CD4-positive, alpha-beta T cell treated with Interleukin-15 for 1 hour (primary cell): ENCODE data around the gene MYBPC3.
"Not testable (repeated sequence)": the region's sequence is repeated elsewhere in the genome, so short reads cannot be mapped to it uniquely, and the experiment has no call there.

Source experiments
- DNase-seq: peaks from one replicate; pipeline ENCODE4 v3.0.0-alpha.2; 2020

Gene MYBPC3

DNA sequence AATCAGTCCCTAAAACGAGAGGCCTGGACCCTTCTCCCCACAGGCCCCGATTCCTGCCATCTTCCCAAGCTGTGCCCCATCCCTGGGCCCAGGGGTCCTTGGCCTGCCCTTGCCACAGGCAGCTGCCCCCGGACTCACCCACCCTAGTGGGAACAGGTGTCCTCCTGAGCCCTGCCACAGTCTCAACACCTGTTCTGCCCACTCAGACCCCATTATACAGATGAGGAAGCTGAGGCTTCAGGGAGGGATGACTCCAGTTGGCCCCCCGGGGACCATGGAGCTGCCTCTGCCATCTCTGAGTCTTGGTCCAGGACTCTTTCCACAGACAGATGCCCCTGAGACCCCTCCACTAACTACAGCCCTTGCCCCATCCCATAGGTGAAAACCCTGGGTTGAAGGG, 15.9 kb downstream of the MYBPC3 start:
- no peak for DNase-seq

- DNase-seq = no peak
Observed at GRCh38 chr11:47335733-47336132, 16.8 kb downstream of the MYBPC3 start.

- DNase-seq = not testable (repeated sequence)
Observed at GRCh38 chr11:47334699-47335411, 17.6 kb downstream of the MYBPC3 start.

- no peak for DNase-seq
Observed at GRCh38 chr11:47333886-47334443, 18.5 kb downstream of the MYBPC3 start.

DNA sequence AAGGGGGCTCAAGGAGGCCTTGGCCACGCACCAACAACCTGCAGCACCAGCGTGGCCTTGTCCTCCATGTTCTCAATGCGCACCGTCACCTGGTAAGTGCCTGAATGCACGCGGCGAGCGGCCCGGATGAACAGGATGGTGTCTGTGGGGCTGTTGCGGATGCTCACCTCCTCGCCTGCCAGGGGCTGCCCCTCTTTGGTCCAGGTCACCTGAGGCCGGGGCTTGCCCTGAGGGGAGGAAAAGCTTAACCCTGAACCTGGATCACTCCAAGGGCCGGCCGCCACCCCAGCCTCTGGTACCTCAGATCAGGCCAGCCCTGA, 19.0 kb downstream of the MYBPC3 start:
- no peak for DNase-seq

DNA sequence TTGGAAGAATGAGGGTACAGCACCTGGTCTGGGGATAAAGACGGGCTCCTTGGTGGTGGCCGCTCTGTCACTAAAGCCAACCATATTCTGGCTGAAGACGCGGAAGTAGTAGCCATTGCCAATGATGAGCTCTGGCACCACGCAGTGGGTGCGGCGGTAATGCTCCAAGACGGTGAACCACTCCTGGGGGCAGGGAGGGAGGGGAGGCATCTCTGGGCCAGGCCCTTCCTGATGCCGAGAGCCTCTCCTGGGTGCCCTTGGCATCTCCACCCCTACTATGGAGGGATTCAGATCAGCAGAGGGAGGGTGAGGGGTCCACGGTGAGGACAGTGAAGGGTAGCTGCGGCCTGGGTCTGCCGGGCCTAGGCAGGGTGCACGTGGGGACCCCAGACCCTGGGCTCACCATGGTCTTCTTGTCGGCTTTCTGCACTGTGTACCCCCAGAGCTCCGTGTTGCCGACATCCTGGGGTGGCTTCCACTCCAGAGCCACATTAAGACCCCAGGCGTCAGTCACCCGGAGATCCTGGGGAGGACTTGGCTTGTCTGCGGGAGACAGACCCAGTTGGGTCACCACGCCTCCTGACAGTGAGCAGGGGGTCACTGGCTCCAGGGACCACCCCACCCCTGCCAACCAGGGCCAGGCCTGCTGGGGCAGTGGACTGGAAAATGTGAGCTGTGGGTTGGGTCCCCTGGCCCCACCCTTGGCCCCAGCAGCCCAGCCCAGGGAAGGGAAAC, 19.5 kb downstream of the MYBPC3 start:
- DNase-seq = no peak

DNA sequence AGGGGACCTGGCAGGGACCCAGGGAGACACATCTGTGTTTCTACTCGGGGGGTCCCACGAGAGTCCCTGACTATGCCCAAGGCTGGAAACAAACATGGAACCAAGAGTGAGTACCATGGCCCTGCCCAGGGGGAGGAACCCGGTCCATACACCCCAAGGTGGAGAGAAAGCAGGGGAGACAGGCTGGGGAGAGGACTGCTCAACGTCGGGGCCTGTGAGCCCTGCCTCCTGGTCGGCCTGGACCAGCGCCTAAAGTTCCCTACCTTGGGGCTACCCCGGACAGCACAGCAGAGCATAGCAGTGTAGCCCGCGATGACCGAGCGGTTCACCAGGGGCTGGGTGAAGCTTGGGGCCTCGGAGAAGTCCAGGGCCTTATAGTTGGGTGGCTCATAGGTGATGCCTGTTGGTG, 20.2 kb downstream of the MYBPC3 start:
- DNase-seq = no peak

- DNase-seq = no peak
Observed at GRCh38 chr11:47331454-47332302, 20.8 kb downstream of the MYBPC3 start.

DNA sequence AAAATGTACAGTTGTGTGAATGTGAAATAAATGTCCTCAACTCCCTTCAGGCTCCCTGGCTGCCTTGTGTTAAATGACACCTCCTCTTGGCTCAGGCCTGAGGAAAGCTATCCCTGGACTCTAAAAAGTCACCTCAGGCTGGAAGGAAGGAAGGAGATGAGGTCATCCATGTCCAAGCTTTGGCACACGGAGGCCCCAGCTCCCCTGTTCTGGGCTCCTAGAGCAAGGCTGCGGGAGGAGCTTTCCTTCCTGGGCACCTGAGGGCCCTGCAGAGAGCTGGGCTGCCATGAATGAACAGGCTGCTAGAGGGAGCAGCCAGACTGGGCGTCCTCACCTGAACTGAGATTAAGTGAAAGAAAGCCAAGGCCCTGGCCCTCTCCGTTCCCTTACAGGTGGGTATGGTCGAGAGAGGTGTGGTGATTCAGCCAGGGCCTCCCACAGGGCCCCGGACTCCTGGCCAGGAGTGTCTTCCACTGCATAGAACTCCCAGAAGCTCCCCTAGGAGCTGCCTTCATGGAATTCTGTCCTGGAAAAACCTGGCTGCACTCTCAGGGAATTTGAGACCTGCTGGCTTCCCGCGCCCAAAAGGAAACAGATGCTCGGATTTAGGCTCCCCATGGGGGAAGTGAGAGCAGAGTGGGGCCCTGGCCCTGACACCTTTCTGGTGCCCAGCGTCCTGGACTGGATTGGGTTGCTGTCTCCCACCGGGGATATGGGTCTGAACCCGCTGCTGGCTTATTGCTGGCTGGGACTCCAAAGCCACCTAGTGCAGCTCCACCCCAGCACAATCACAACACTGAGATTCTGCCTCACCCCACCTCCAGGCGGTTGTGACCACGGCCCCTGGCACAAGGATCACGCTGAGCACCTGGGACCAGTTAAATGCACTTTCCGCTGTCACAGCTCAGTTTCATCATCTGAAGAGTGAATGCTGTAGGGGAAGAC, 22.2 kb downstream of the MYBPC3 start:
- no peak for DNase-seq

DNA sequence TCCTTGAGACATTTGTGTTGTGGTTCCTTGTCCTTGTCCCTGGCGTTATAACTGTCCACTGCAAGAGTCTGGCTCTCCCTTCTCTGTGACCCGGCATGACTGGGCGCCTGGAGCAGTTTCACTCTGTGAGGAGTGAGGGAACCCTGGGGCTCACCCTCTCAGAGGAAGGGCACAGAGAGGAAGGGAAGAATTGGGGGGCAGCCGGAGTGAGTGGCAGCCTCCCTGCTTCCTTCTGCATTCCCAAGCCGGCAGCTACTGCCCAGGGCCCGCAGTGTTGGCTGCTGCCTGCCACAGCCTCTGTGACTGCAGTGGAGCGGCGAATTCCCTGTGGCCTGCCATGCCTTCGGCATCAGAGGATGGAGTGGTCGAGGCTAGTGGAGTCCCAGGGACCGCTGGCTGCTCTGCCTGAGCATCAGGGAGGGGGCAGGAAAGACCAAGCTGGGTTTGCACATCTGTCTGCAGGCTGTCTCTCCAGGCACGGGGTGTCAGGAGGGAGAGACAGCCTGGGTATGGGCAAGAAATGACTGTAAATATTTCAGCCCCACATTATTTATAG, 23.0 kb downstream of the MYBPC3 start:
- DNase-seq = no peak

DNA sequence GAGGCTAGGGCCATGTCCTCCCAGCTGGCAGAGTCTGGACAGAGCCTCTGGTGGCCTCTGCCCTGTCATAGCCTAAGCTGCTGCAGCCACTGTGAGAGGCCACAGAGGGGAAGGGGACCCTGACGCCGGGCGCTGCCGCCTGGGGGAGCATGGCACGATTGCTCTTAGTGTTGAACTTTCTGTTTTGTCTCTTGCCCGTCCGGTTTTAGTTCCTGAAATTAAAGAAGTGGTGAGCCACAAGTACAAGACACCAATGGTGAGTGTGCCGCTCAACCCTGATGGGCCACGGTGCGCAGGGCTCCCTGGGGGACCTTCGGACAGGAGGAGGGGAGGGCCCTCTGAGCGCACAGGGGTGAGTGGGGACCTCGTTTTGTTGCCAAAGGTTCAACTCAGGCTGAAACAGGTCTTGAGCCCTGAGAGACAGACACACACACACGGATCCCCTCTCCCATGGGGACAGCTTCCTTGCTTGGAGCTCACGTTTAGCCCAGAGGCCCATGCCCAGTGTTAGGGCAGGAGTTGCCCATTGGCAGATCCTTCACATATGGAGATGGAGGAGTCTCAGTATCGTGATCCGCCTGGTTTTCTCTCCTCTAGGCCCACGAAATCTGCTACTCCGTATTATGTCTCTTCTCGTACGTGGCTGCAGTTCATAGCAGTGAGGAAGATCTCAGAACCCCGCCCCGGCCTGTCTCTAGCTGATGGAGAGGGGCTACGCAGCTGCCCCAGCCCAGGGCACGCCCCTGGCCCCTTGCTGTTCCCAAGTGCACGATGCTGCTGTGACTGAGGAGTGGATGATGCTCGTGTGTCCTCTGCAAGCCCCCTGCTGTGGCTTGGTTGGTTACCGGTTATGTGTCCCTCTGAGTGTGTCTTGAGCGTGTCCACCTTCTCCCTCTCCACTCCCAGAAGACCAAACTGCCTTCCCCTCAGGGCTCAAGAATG, 23.8 kb downstream of the MYBPC3 start:
- peak; percentile 30 for DNase-seq

DNA sequence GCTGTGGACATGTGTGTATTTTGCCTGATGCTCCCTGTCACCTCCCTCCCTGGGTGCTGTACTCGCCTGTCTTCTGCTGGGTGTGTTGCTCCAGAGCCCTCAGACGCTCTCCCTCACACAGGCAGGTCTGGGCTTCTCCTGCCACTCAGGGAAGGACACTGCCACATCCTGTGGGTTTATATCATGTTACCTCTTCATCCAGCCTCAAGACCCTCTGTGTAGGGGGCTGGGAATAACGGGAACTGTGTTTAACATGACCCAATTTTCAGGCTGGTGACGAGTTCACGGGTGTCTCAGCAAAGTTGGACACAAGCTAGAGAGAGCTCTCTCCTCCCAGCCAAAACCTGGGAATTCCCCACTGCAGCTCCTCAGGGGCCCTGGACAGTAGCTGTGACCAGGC, 24.6 kb downstream of the MYBPC3 start:
- DNase-seq = no peak

- no peak for DNase-seq
Observed at GRCh38 chr11:47327025-47327424, 25.5 kb downstream of the MYBPC3 start.

DNA sequence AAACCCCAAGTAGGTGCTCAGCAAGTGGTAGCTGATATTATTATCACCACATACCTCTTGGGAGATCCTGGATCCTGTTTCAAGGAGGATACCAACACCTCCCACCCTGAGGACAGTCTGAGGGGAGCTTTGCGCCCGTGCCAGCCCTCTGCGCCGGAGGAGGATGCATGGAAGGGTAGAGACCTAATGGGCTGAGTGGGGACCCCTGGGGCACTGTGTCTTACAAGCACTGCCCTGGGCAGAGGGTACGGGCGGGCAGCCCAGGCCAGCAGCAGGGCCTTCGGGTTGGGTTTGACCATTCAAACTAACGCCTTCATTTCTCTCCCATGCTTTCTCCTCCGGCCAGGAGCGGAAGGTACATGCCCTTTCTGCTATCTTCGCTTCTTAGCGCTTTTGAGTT, 26.3 kb downstream of the MYBPC3 start:
- no peak for DNase-seq

DNA sequence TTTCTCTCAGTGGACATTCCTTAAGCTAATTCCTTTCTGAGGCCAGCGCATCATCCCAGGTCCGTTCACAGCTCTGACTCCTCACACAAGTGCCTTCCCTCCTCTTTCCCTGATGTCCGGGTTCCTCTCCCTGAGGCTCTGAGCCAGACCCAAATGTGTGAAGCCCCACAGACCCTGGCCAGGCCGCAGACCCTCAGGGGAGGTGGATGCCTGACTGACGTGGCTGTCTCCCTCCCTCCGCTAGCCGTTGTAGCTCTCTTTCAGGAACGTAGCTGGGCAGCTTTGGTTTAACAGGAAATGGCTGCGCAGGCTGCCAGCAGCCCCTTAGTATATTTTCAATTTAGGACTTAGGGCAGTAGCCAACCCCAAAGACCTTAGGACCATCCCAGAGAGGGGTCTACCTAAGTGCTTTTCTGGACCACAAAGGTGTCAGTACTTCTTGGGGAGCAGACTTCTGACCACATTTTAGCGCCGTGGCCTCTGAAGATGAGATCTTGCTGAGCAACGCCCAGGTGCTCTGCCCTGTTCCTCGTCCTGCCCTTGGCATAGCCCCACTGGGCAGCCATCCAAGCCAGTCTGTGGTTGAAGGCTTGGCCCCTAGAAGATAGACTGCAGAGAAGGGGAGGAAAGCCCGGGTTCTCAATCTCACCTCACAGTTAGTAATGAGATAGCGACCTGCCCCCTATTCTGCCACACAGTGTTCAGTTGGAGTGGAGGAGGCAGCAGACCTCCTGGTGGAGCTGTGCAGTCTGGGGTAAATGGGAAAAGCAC, 27.0 kb downstream of the MYBPC3 start:
- no peak for DNase-seq

DNA sequence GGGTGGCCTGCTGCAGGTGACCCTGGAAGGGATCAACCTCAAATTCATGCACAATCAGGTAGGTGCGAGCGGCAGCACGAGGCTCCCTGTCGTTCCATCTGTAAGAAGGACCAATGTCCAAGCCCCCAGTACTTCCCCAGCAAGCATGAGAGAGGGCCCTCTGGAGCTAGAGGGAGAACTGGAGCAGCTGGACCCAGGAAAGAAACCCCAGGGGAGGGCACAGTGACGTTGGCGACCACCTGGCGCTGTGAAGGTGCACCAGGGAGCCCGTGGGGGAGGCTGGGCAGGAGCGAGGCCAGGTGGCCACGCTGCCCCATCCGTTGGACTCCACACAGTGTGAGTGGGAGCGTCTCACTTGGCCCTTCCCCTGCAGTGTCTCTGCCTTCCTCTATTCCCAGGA, 28.0 kb downstream of the MYBPC3 start:
- DNase-seq = no peak

- no peak for DNase-seq
Observed at GRCh38 chr11:47318166-47318565, 34.3 kb downstream of the MYBPC3 start.

- no peak for DNase-seq
Observed at GRCh38 chr11:47317064-47317828, 35.3 kb downstream of the MYBPC3 start.

DNA sequence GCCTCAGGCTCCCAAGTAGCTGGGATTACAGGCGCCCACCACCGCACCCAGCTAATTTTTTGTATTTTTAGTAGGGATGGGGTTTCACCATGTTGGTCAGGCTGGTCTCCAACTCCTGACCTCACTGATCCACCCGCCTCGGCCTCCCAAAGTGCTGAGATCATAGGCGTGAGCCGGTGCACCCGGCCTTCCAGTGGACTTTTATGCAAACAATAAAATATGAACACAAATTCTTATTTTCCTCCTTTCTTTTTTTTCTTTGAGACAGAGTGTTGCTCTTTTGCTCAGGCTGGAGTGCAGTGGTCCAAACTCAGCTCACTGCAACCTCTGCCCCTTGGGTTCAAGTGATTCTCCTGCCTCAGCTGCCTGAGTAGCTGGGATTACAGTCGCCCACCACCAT, 36.0 kb downstream of the MYBPC3 start:
- not testable (repeated sequence) for DNase-seq
